Kidney (tissue), 22 donors: ENCODE measurements around the gene ZNF425. TPM values are rescaled to one million over a fixed set of nuclear protein-coding genes. Genes with fewer than 3 reads are reported as not detected.

ENCODE experiments used
- DNase-seq, 5 donors: peaks; one replicate each; pipeline ENCODE4 v3.0.0-alpha.2; 2013 to 2020
- FAIRE-seq: peaks from 2 replicates; lab custom pipeline; 2012; peaks lifted over from hg19 to GRCh38; lab: Jason Lieb, UNC
- H3K27ac ChIP-seq, 2 donors: one replicate each; pipeline ENCODE4 v1.7.0; 2013; ENCODE audit warnings: low read depth in 2 of 2, low read length in 2 of 2, inconsistent platforms in 1 of 2
- H3K27me3 ChIP-seq: one replicate; pipeline ENCODE4 v1.7.1; 2013; ENCODE audit warnings: low read length, inconsistent platforms; ENCODE audit not compliant: control insufficient read depth, insufficient read depth
- H3K36me3 ChIP-seq, 3 donors: one replicate each; pipeline versions ENCODE4 v1.7.0 to v1.7.1; 2013; ENCODE audit warnings: low read length in 3 of 3, control low read depth in 1 of 3, inconsistent platforms in 1 of 3; ENCODE audit not compliant: insufficient read depth in 3 of 3, control insufficient read depth in 2 of 3
- H3K4me1 ChIP-seq, 3 donors: one replicate each; pipeline versions ENCODE4 v1.7.0 to v1.7.1; 2013; ENCODE audit warnings: low read length in 3 of 3, inconsistent platforms in 1 of 3, low read depth in 1 of 3; ENCODE audit not compliant: control insufficient read depth in 2 of 3, insufficient read depth in 2 of 3
- H3K4me3 ChIP-seq, 3 donors: one replicate each; pipeline versions ENCODE4 v1.7.0 to v1.8.1; 2013; ENCODE audit warnings: low read length in 3 of 3, control low read depth in 1 of 3, inconsistent platforms in 1 of 3
- H3K9ac ChIP-seq, 3 donors: one replicate each; pipeline versions ENCODE4 v1.7.0 to v1.7.1; 2013; ENCODE audit warnings: low read length in 3 of 3, control low read depth in 1 of 3, inconsistent platforms in 1 of 3
- H3K9me3 ChIP-seq, 3 donors: one replicate each; pipeline versions ENCODE4 v1.7.0 to v1.7.1; 2013; ENCODE audit warnings: low read length in 3 of 3, control low read depth in 1 of 3, inconsistent platforms in 1 of 3; ENCODE audit not compliant: control insufficient read depth in 2 of 3, insufficient read depth in 1 of 3
- intact Hi-C: fragments of 100-400 bp; cut with DNase I; formaldehyde crosslinking; loops from one replicate; pipeline ENCODE4 v1.11.1; 2022
- long read RNA-seq, 10 donors: library from polyadenylated mRNA in 1 of 10; unstranded in 1 of 10; transcript quantifications; one replicate each; pipeline ENCODE4 v2.0.0 and lab custom pipeline, GENCODE V29; 2021 to 2026
- polyA plus RNA-seq: library from polyadenylated mRNA; stranded (reverse); fragments of 350-450 nt; fragmentation: Illumina TruSeq; extraction: RNeasy Lipid Tissue Mini Kit (QIAGEN cat#74804); gene quantifications from one replicate; pipeline ENCODE4 v1.2.3, GENCODE V29; 2014; ENCODE audit warnings: low read depth, low replicate concordance; ENCODE audit not compliant: insufficient read depth
- total RNA-seq: library from RNA; stranded (reverse); fragmentation: NEBNext Ultra II Directional; extraction: Animal tissue kit (Norgen Biotek cat#: 25700); gene quantifications from one replicate; pipeline ENCODE4 v1.2.1, GENCODE V29; 2021
- TF ChIP-seq, protein P1 (sequence below): IDR thresholded peaks from 3 replicates; pipeline ENCODE4 v1.5.1; 2012; ENCODE audit warnings: mild to moderate bottlenecking, moderate library complexity, borderline replicate concordance; ENCODE audit not compliant: insufficient read depth; ENCODE audit errors: extremely low read depth
- donor health status: control.
- donor health status: control.
- donor health status: control.
- donor health status: control.
- donor health status: control.
- donor health status: DM: yes; HTN: yes; CAD: no.
- donor health status: Normal renal cell carcinoma (clear cell type).

Gene ZNF425, protein sequence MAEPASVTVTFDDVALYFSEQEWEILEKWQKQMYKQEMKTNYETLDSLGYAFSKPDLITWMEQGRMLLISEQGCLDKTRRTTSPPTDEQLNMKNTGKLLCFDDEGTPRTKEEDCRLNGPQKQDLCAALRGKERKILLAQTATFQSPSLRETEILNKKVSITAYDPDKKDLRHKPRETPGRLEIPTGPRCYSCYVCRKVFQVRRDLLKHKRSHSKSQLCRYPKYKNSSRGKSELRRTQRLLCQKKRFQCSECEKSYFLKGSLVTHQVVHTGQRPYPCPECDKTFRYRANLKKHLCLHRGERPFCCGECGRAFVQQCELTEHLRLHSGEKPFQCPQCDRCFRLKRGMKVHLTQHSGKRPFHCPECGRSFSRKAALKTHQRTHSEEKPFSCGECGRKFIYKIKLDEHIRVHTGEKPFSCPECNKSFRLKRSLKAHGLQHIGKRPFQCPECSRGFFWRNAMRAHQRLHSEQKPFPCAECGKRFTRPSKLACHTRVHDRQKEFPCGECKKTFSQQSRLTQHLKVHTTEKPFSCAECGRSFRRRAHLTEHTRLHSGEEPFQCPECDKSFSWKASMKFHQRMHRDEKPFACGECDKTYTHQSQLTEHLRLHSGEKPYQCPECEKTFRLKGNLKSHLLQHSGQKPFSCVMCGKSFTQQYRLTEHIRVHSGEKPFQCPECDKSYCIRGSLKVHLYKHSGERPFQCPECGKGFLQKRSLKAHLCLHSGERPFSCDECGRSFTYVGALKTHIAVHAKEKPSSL
- total RNA-seq (2.5 TPM), polyA plus RNA-seq (2.4 TPM)
- long read RNA-seq, donor 1, partial matches to known transcripts: 0 of 1 reads
- long read RNA-seq, donor 1, other reads (novel, unspliced or antisense): 0 of 1 reads
- long read RNA-seq, donor 2, partial matches to known transcripts: 0 of 1 reads
- long read RNA-seq, donor 2, other reads (novel, unspliced or antisense): 0 of 1 reads
- long read RNA-seq, donor 3: 0 reads
- long read RNA-seq, donor 4, partial matches to known transcripts: 0 of 1 reads
- long read RNA-seq, donor 4, other reads (novel, unspliced or antisense): 0 of 1 reads
- long read RNA-seq, donor 5: 0 reads
- long read RNA-seq, donor 6: 0 reads
- long read RNA-seq, donor 7, partial matches to known transcripts: 1 of 8 reads
- long read RNA-seq, donor 7, other reads (novel, unspliced or antisense): 4 of 8 reads
- long read RNA-seq, donor 8, transcript ZNF425-201 (4 exons, 3,220 nt): major isoform, 6 of 6 reads
- long read RNA-seq, donor 8, partial matches to known transcripts: 0 of 6 reads
- long read RNA-seq, donor 8, other reads (novel, unspliced or antisense): 0 of 6 reads
- long read RNA-seq, donor 9, partial matches to known transcripts: 0 of 4 reads
- long read RNA-seq, donor 9, other reads (novel, unspliced or antisense): 0 of 4 reads
- long read RNA-seq, donor 10: 0 reads

DNA sequence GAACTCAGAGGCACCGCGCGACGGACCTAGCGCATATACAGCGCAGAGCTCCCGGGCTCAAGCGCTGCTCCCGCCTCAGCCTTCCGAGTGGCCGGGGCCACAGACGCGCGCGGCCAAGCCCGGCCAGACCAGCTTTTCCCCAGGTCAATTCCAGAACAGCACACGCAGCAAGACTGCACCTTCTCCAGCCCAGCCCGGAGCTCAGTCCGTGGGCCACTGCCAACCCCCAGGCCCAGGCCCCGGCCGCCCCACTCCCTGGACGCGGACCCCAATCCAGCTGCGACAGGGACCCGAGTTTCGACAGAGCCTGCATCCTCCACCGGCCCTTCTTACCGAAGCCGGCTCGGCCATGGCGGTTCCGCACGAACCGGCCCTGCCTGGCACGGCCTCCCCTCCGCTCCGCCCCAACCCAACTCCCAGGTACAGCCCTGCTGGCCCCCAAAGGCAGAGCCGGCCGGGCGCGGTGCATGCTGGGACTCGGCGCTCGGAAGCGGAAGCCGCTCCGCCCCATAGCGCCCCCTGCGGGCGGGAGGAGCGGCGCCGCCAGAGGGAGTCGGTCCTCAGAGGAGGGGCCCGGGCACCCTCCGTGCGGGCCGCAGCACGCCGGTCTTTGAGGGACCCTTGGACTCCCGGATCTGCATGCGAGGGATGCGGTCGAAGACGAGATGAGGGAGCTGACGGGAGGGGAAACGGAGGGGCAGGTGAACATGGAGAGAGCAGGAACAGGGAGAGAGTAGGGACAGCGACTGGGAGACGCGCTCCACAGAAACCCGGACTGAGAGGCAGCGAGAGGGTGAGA is at the start of gene ZNF425:
TSS of gene ZNF425 (minus strand) at position 462 of the 799 bp plus-strand sequence. CDS start at position 351, 111 bp downstream.
- H3K36me3 ChIP-seq: peaks cover 0 to 5% (median 0%) of the 10 kb centered on the region in 3 donors
- FAIRE-seq (no peak), DNase-seq (peak; percentile 95 to 98 (median 97))
- intact Hi-C loops: no loop called here
- peaks cover 0 to 6% (median 5%) of the 10 kb centered on the region in 3 donors for H3K4me1 ChIP-seq
- H3K27ac ChIP-seq: peak within 1 kb of the TSS; percentile 95 to 98
- H3K9me3 ChIP-seq: peaks cover 0 to 6% (median 0%) of the 10 kb centered on the region in 3 donors
- TF ChIP-seq, protein P1, sequence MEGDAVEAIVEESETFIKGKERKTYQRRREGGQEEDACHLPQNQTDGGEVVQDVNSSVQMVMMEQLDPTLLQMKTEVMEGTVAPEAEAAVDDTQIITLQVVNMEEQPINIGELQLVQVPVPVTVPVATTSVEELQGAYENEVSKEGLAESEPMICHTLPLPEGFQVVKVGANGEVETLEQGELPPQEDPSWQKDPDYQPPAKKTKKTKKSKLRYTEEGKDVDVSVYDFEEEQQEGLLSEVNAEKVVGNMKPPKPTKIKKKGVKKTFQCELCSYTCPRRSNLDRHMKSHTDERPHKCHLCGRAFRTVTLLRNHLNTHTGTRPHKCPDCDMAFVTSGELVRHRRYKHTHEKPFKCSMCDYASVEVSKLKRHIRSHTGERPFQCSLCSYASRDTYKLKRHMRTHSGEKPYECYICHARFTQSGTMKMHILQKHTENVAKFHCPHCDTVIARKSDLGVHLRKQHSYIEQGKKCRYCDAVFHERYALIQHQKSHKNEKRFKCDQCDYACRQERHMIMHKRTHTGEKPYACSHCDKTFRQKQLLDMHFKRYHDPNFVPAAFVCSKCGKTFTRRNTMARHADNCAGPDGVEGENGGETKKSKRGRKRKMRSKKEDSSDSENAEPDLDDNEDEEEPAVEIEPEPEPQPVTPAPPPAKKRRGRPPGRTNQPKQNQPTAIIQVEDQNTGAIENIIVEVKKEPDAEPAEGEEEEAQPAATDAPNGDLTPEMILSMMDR: peak; percentile 84
- peak within 1 kb of the TSS; percentile 88 to 99 (median 98) for H3K4me3 ChIP-seq
- H3K9ac ChIP-seq: peak within 1 kb of the TSS; percentile 93 to 98 (median 98)
- no peaks in the 10 kb centered on the region for H3K27me3 ChIP-seq

DNA sequence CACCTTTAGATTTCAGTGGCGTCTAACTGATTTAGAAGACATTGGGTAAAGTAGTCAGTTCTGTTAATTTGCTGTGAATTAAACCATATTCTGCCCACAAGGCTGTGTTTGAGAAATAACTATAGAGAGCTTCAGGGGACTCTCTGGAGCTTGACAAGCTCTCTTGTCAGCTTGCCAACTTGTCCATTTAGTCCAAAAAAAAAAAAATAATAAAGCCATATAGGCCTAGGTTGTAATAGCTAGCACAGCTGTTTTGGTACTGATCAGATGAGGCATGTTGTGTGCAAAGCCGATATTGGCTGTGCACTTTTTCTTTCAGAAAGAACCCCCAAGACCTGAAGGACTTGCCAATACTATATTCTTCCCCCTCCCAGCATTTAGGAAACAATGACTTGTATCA is 49.0 kb upstream of the ZNF425 start:
- no peak for FAIRE-seq

More for the DNA sequence above, 49.0 kb upstream of the ZNF425 start:
- no peaks in the 10 kb centered on the region for H3K27me3 ChIP-seq
- peak in 1 of 5 donors; percentile 9 for DNase-seq
- H3K9ac ChIP-seq: no peak overlapping the region
- TF ChIP-seq, protein P1: no peak
- intact Hi-C loops: no loop called here
- no peaks in the 10 kb centered on the region for H3K4me1 ChIP-seq
- H3K4me3 ChIP-seq: no peak overlapping the region
- H3K9me3 ChIP-seq: no peaks in the 10 kb centered on the region
- peaks cover 3 to 31% (median 22%) of the 10 kb centered on the region in 3 donors for H3K36me3 ChIP-seq
- H3K27ac ChIP-seq: no peak overlapping the region
